K562 (cell line): ENCODE results near the gene ARHGEF4. TPM values are rescaled to one million over a fixed set of nuclear protein-coding genes. Genes with fewer than 3 reads are reported as not detected.

Experiments
- ATAC-seq: fragments of 200-7000 bp; cut with Tn5 transposase; 3 replicates; pipeline ENCODE4 v1.9.1; 2020; ENCODE audit warnings: moderate library complexity
- BruUV-seq: library from RNA; stranded (reverse); fragments of 400-500 nt; replicated peaks from 2 replicates; lab custom pipeline; 2021; lab: Mats Ljungman, UMichigan
- CTCF ChIA-PET: fragments of 300-600 bp; formaldehyde crosslinking; extraction: SDS; loops from one replicate; lab custom pipeline; 2021; ENCODE audit warnings: low intra/inter-chr PET ratio; lab: Yijun Ruan, JAX
- POLR2A ChIA-PET: fragments of 300-600, 350-650 bp; sonication (Branson Sonifier 250); formaldehyde crosslinking; extraction: SDS; loops from one replicate; lab custom pipeline; 2021; ENCODE audit warnings: antibody characterized with exemption, inconsistent platforms; lab: Yijun Ruan, JAX
- DNase-seq, 4 experiments: peaks; one replicate each; pipeline versions ENCODE4 v3.0.0 to v3.0.0-alpha.2; 2011 to 2018; ENCODE audit warnings: low spot score in 3 of 4, mixed read lengths in 3 of 4; ENCODE audit errors: extremely low read depth in 1 of 4
- FAIRE-seq: peaks from 2 replicates; lab custom pipeline; 2011; peaks lifted over from hg19 to GRCh38; lab: Jason Lieb, UNC
- H2AFZ ChIP-seq: 2 replicates; pipeline ENCODE4 v1.6.0; 2011; ENCODE audit warnings: low read depth, low read length, control low read depth, inconsistent platforms
- H3K27ac ChIP-seq: fragments of 200-600 bp; 3 replicates; pipeline ENCODE4 v1.8.0; 2011; ENCODE audit warnings: low read depth, mild to moderate bottlenecking, control low read depth, inconsistent platforms, low read length, moderate library complexity, mixed read lengths; ENCODE audit errors: extremely low read depth
- H3K27me3 ChIP-seq, 2 experiments: fragments of 300-600 bp in 1 of 2; 2 replicates in 1 of 2; 3 replicates in 1 of 2; pipeline versions ENCODE4 v1.6.0 to v1.8.0; 2011; ENCODE audit warnings: inconsistent platforms in 2 of 2, low read length in 2 of 2, mild to moderate bottlenecking in 1 of 2, mixed read lengths in 1 of 2, moderate library complexity in 1 of 2; ENCODE audit not compliant: control insufficient read depth in 2 of 2, insufficient read depth in 2 of 2
- H3K36me3 ChIP-seq: fragments of 300-600 bp; 3 replicates; pipeline ENCODE4 v1.8.0; 2011; ENCODE audit warnings: mild to moderate bottlenecking, low read length, inconsistent platforms; ENCODE audit not compliant: control insufficient read depth, insufficient read depth
- H3K4me1 ChIP-seq, 2 experiments: fragments of 200-600 bp in 1 of 2; replicated peaks in 1 of 2; 2 replicates in 1 of 2; 3 replicates in 1 of 2; pipeline versions ENCODE4 v1.5.1 to v1.8.0; 2011; ENCODE audit warnings: inconsistent platforms in 2 of 2, low read length in 2 of 2, mild to moderate bottlenecking in 1 of 2, mixed read lengths in 1 of 2, moderate library complexity in 1 of 2; ENCODE audit not compliant: control insufficient read depth in 2 of 2, insufficient read depth in 2 of 2
- H3K4me2 ChIP-seq: 2 replicates; pipeline ENCODE4 v1.6.1; 2011; ENCODE audit warnings: low read length, control low read depth, inconsistent platforms, mixed read lengths; ENCODE audit not compliant: insufficient read depth
- H3K4me3 ChIP-seq: fragments of 200-600 bp; sonication (generic), shearing (Covaris generic); 2 replicates; pipeline ENCODE4 v1.5.1; 2016; ENCODE audit warnings: control low read depth, inconsistent platforms
- H3K79me2 ChIP-seq: fragments of 200-600 bp; 3 replicates; pipeline ENCODE4 v1.8.0; 2011; ENCODE audit warnings: low read length, inconsistent platforms; ENCODE audit not compliant: control insufficient read depth, insufficient read depth
- H3K9ac ChIP-seq, 2 experiments: 2 replicates each; pipeline versions ENCODE4 v1.6.0 to v1.6.1; 2011; ENCODE audit warnings: low read depth in 2 of 2, low read length in 2 of 2, control low read depth in 1 of 2, inconsistent platforms in 1 of 2, mild to moderate bottlenecking in 1 of 2, mixed read lengths in 1 of 2; ENCODE audit not compliant: insufficient read depth in 1 of 2
- H3K9me1 ChIP-seq: one replicate; pipeline ENCODE4 v1.6.0; 2011; ENCODE audit warnings: inconsistent platforms, mild to moderate bottlenecking, low read length, moderate library complexity; ENCODE audit not compliant: control insufficient read depth, insufficient read depth
- H3K9me3 ChIP-seq: replicated peaks from 2 replicates; pipeline ENCODE4 v1.5.1; 2011; ENCODE audit warnings: low read depth, low read length, inconsistent platforms; ENCODE audit not compliant: control insufficient read depth, insufficient read depth
- H4K20me1 ChIP-seq: replicated peaks from 2 replicates; pipeline ENCODE4 v1.6.1; 2011; ENCODE audit warnings: low read length, inconsistent platforms, mixed read lengths; ENCODE audit not compliant: control insufficient read depth, insufficient read depth
- C11orf30 ChIP-seq: fragments of 450-650 bp; IDR thresholded peaks from 2 replicates; pipeline ENCODE4 v1.6.1; 2016; ENCODE audit warnings: low read depth, mild to moderate bottlenecking
- CREB1 ChIP-seq, 2 experiments: sonication (generic) in 1 of 2; formaldehyde crosslinking in 1 of 2; IDR thresholded peaks; 2 replicates each; pipeline versions ENCODE4 v1.6.1 to v1.8.0; 2012 to 2022; ENCODE audit warnings: inconsistent platforms in 1 of 2, mild to moderate bottlenecking in 1 of 2, missing genetic modification reagents in 1 of 2, moderate library complexity in 1 of 2
- ETV1 ChIP-seq: fragments of 450-650 bp; conservative IDR thresholded peaks from 2 replicates; pipeline ENCODE4 v1.6.1; 2016; ENCODE audit warnings: missing genetic modification characterization, control low read depth, low read depth, missing compliant biosample characterization
- IRF1 ChIP-seq: sonication (generic); formaldehyde crosslinking; IDR thresholded peaks from 2 replicates; pipeline ENCODE4 v1.8.0; 2022; ENCODE audit warnings: missing genetic modification reagents, mild to moderate bottlenecking, borderline replicate concordance
- KLF1 ChIP-seq: fragments of 450-650 bp; IDR thresholded peaks from 2 replicates; pipeline ENCODE4 v1.6.1; 2016; ENCODE audit warnings: missing genetic modification characterization, missing compliant biosample characterization
- MAFG ChIP-seq: fragments of 450-650 bp; conservative IDR thresholded peaks from 2 replicates; pipeline ENCODE4 v1.6.1; 2016; ENCODE audit warnings: missing genetic modification characterization, missing compliant biosample characterization
- PRDM10 ChIP-seq: fragments of 450-650 bp; IDR thresholded peaks from 2 replicates; pipeline ENCODE4 v1.6.1; 2018; ENCODE audit not compliant: partially characterized antibody
- RFX5 ChIP-seq: IDR thresholded peaks from 2 replicates; pipeline ENCODE4 v1.6.1; 2011; ENCODE audit warnings: low read depth, mild to moderate bottlenecking, improper control_type of control experiment, low read length
- SAP30 ChIP-seq: fragments of 200-600 bp; sonication (generic); IDR thresholded peaks from 2 replicates; pipeline ENCODE4 v1.6.1; 2012; ENCODE audit warnings: borderline replicate concordance, low read depth, mild to moderate bottlenecking, moderate library complexity, low read length, control low read depth, inconsistent platforms; ENCODE audit not compliant: insufficient read depth, poor library complexity, severe bottlenecking
- USF2 ChIP-seq: sonication (generic); formaldehyde crosslinking; IDR thresholded peaks from 2 replicates; pipeline ENCODE4 v1.5.0; 2020; ENCODE audit warnings: missing genetic modification reagents
- ZNF592 ChIP-seq: fragments of 450-650 bp; IDR thresholded peaks from 2 replicates; pipeline ENCODE4 v1.6.1; 2017; ENCODE audit warnings: antibody characterized with exemption, mild to moderate bottlenecking
- WGBS: fragments of 100-300 bp; shearing (Covaris generic); methylation state at CpG from one replicate; pipeline ENCODE4 v1.1.6; 2016; ENCODE audit warnings: low coverage, mixed read lengths; ENCODE audit not compliant: insufficient coverage; ENCODE audit errors: missing lambda C conversion rate; 5-methylcytosine and 5-hydroxymethylcytosine counted together
- in situ Hi-C: fragments of 300-500 bp; cut with MboI; formaldehyde crosslinking; loops from 4 replicates; pipeline ENCODE4 v1.15.0; 2018; ENCODE audit warnings: inconsistent platforms, mixed read lengths
- intact Hi-C: fragments of 100-400 bp; cut with micrococcal nuclease; formaldehyde crosslinking; loops from 2 replicates; pipeline ENCODE4 v1.14.2; 2022
- polyA plus RNA-seq, 8 experiments: library from polyadenylated mRNA; depleted of rRNA in 4 of 8; stranded (reverse) in 5 of 8; unstranded in 3 of 8; fragments of >200 nt; fragmentation: Nextera tagmentation in 2 of 8; fragmentation: Illumina TruSeq in 1 of 8; extraction: Ambion mirVana in 2 of 8; extraction: Trizol in 1 of 8; gene quantifications; 2 replicates each; pipeline versions ENCODE4 v1.2.1 to v1.2.3, GENCODE V29; 2011 to 2014; ENCODE audit warnings: inconsistent platforms in 1 of 8, missing spikeins in 1 of 8
- total RNA-seq, 7 experiments: library from RNA; depleted of rRNA in 6 of 7; stranded (reverse); fragments of >200 nt in 6 of 7; fragmentation: Illumina TruSeq in 2 of 7; extraction: Trizol in 2 of 7; gene quantifications; 2 replicates each; pipeline versions ENCODE4 v1.2.1 to v1.2.3, GENCODE V29; 2011 to 2021; ENCODE audit warnings: low replicate concordance in 1 of 7

Gene ARHGEF4
- total and polyA plus RNA-seq, 9 of the 15 experiments (the other 6 are each of a cell fraction or from before 2014, with no cell fraction given) = not detected

GRCh38 chr2:130852521-130853115 is 15.9 kb downstream of the ARHGEF4 start:
- Histone ChIP-seq H3K9me3 (no peaks in the 10 kb centered on the region), H3K27me3 (peaks cover 9 to 54% of the 10 kb centered on the region in 2 experiments; a peak in 4 of 5 replicates), H3K4me2 (no peak overlapping the region), H2AFZ (no peak overlapping the region), H3K4me1 (no peaks in the 10 kb centered on the region), H3K9ac (no peak overlapping the region), H3K79me2 (no peaks in the 10 kb centered on the region), H3K36me3 (no peaks in the 10 kb centered on the region), H3K4me3 (no peak overlapping the region), H3K27ac (no peak overlapping the region), H4K20me1 (peaks cover 4% of the 10 kb centered on the region), H3K9me1 (no peaks in the 10 kb centered on the region)
- no TSS peak for BruUV-seq
- ChIA-PET POLR2A (interaction anchor here (0.6 to 1.0 kb wide), 2 partner anchors 18 to 27 kb away, joined by 3 read pairs; no protein-coding TSS in a partner anchor), CTCF (no interaction called here)
- 0% methylated on average over 10 of the region's 18 CpGs for WGBS
- no peak for FAIRE-seq
- intact Hi-C loops (no loop called here), in situ Hi-C loops (no loop called here)
- no peak for DNase-seq
- ATAC-seq = no peak; the same call in 2 of the 3 replicates
- no peak for TF ChIP-seq IRF1
- TF ChIP-seq SAP30 = no peak
- TF ChIP-seq USF2 (CRISPR knock-in tag) = no peak
- TF ChIP-seq RFX5 = no peak
- no peak for TF ChIP-seq KLF1
- TF ChIP-seq PRDM10 = no peak
- no peak for TF ChIP-seq ETV1 (tag)
- TF ChIP-seq ZNF592 = no peak
- TF ChIP-seq MAFG (tag) = no peak
- TF ChIP-seq CREB1 (IDR thresholded peaks at IDR 0.05) = no peak
- TF ChIP-seq CREB1 (CRISPR knock-in tag; IDR thresholded peaks at IDR 0.05) = no peak
- TF ChIP-seq C11orf30 = no peak
